K562 (cell line): Measurements from ENCODE around the gene METRN. TPM values are rescaled to one million over a fixed set of nuclear protein-coding genes. Genes with fewer than 3 reads are reported as not detected.

ENCODE experiments used
- CAMTA2 ChIP-seq: fragments of 250-450 bp; sonication (Bioruptor Pico); conservative IDR thresholded peaks from 2 replicates; pipeline ENCODE4 v1.5.1; 2022
- CBFA2T3 ChIP-seq: fragments of 450-650 bp; IDR thresholded peaks from 2 replicates; pipeline ENCODE4 v1.6.1; 2017
- CC2D1A ChIP-seq: fragments of 450-650 bp; IDR thresholded peaks from 2 replicates; pipeline ENCODE4 v1.6.1; 2017; ENCODE audit warnings: mild to moderate bottlenecking
- CEBPB ChIP-seq: fragments of 450-650 bp; IDR thresholded peaks from 2 replicates; pipeline ENCODE4 v1.6.1; 2016; ENCODE audit warnings: missing genetic modification characterization, missing compliant biosample characterization
- CHCHD3 ChIP-seq: fragments of 250-450 bp; sonication (Bioruptor Pico); IDR thresholded peaks from 2 replicates; pipeline ENCODE4 v2.1.2; 2022; ENCODE audit warnings: mild to moderate bottlenecking
- CREB3L1 ChIP-seq: fragments of 450-650 bp; IDR thresholded peaks from 2 replicates; pipeline ENCODE4 v1.6.1; 2014; ENCODE audit warnings: low read depth, mild to moderate bottlenecking, moderate library complexity, borderline replicate concordance
- DPF2 ChIP-seq: fragments of 450-650 bp; IDR thresholded peaks from 2 replicates; pipeline ENCODE4 v1.6.1; 2016
- GATAD2B ChIP-seq: fragments of 450-650 bp; IDR thresholded peaks from 2 replicates; pipeline ENCODE4 v1.6.1; 2017; ENCODE audit warnings: mild to moderate bottlenecking, borderline replicate concordance
- IRF9 ChIP-seq: fragments of 450-650 bp; IDR thresholded peaks from 2 replicates; pipeline ENCODE4 v1.6.1; 2016; ENCODE audit warnings: missing biosample characterization, missing genetic modification characterization
- KAT7 ChIP-seq: sonication (generic); formaldehyde crosslinking; IDR thresholded peaks from 2 replicates; pipeline ENCODE4 v1.8.0; 2022; ENCODE audit warnings: missing genetic modification reagents, mild to moderate bottlenecking, borderline replicate concordance
- MAFG ChIP-seq: fragments of 450-650 bp; conservative IDR thresholded peaks from 2 replicates; pipeline ENCODE4 v1.6.1; 2016; ENCODE audit warnings: missing genetic modification characterization, missing compliant biosample characterization
- MXI1 ChIP-seq: IDR thresholded peaks from 2 replicates; pipeline ENCODE4 v1.6.1; 2011; ENCODE audit warnings: low read depth, mild to moderate bottlenecking, improper control_type of control experiment, low read length
- PHF21A ChIP-seq: fragments of 450-650 bp; IDR thresholded peaks from 2 replicates; pipeline ENCODE4 v1.6.1; 2017; ENCODE audit warnings: low read depth, borderline replicate concordance
- PTBP1 ChIP-seq: fragments of 200-400 bp; formaldehyde crosslinking; IDR thresholded peaks from 2 replicates; pipeline ENCODE4 v1.6.1; 2017; ENCODE audit warnings: low read depth, low read length
- SIX5 ChIP-seq, 2 experiments: IDR thresholded peaks; 2 replicates each; pipeline ENCODE4 v1.6.1; 2011; ENCODE audit warnings: low read length in 2 of 2, borderline replicate concordance in 1 of 2, low read depth in 1 of 2, mild to moderate bottlenecking in 1 of 2, moderate library complexity in 1 of 2; ENCODE audit not compliant: insufficient read depth in 1 of 2
- SUPT5H ChIP-seq: fragments of 450-650 bp; IDR thresholded peaks from 2 replicates; pipeline ENCODE4 v1.6.1; 2016
- TFAP4 ChIP-seq: sonication (generic); formaldehyde crosslinking; IDR thresholded peaks from 2 replicates; pipeline ENCODE4 v1.8.0; 2022; ENCODE audit warnings: missing genetic modification reagents, mild to moderate bottlenecking, moderate library complexity, borderline replicate concordance
- XRCC5 ChIP-seq: fragments of 200-400 bp; formaldehyde crosslinking; IDR thresholded peaks from 2 replicates; pipeline ENCODE4 v1.6.1; 2017; ENCODE audit warnings: low read depth, mild to moderate bottlenecking, low read length
- ZBTB33 ChIP-seq: sonication (generic); formaldehyde crosslinking; IDR thresholded peaks from 2 replicates; pipeline ENCODE4 v1.8.1; 2023; ENCODE audit warnings: mild to moderate bottlenecking, missing genetic modification reagents
- ZBTB7A ChIP-seq: IDR thresholded peaks from 2 replicates; pipeline ENCODE4 v1.6.1; 2011; ENCODE audit warnings: low read depth, mild to moderate bottlenecking, low read length, moderate library complexity, borderline replicate concordance; ENCODE audit not compliant: control insufficient read depth
- ZFP36 ChIP-seq: fragments of 150-350 bp; IDR thresholded peaks from 2 replicates; pipeline ENCODE4 v1.6.1; 2018; ENCODE audit warnings: low read length, low read depth; ENCODE audit not compliant: partially characterized antibody
- ZNF253 ChIP-seq: fragments of 250-450 bp; sonication (Bioruptor Pico); conservative IDR thresholded peaks from 2 replicates; pipeline ENCODE4 v1.6.1; 2021; ENCODE audit warnings: mild to moderate bottlenecking
- ZNF280A ChIP-seq: fragments of 450-650 bp; IDR thresholded peaks from 2 replicates; pipeline ENCODE4 v1.6.1; 2018; ENCODE audit warnings: mild to moderate bottlenecking, low read depth; ENCODE audit not compliant: partially characterized antibody
- ZNF436 ChIP-seq: fragments of 250-450, 450-650 bp; sonication (Bioruptor Pico); formaldehyde crosslinking; IDR thresholded peaks from 2 replicates; pipeline ENCODE4 v1.7.0; 2020; ENCODE audit warnings: mild to moderate bottlenecking
- polyA plus RNA-seq, 8 experiments: library from polyadenylated mRNA; depleted of rRNA in 4 of 8; stranded (reverse) in 5 of 8; unstranded in 3 of 8; fragments of >200 nt; fragmentation: Nextera tagmentation in 2 of 8; fragmentation: Illumina TruSeq in 1 of 8; extraction: Ambion mirVana in 2 of 8; extraction: Trizol in 1 of 8; gene quantifications; 2 replicates each; pipeline versions ENCODE4 v1.2.1 to v1.2.3, GENCODE V29; 2011 to 2014; ENCODE audit warnings: inconsistent platforms in 1 of 8, missing spikeins in 1 of 8
- total RNA-seq, 7 experiments: library from RNA; depleted of rRNA in 6 of 7; stranded (reverse); fragments of >200 nt in 6 of 7; fragmentation: Illumina TruSeq in 2 of 7; extraction: Trizol in 2 of 7; gene quantifications; 2 replicates each; pipeline versions ENCODE4 v1.2.1 to v1.2.3, GENCODE V29; 2011 to 2021; ENCODE audit warnings: low replicate concordance in 1 of 7

Gene METRN
- total and polyA plus RNA-seq, 9 of the 15 experiments (the other 6 are each of a cell fraction or from before 2014, with no cell fraction given) = 0.20 to 89.8 (median 15.4) TPM

- no peak for TF ChIP-seq ZBTB7A
- TF ChIP-seq ZBTB33 = peak; percentile 59; the same call in 1 of the 2 replicates
- TF ChIP-seq ZNF436 (CRISPR knock-in tag) = no peak
- TF ChIP-seq CREB3L1 = no peak
- no peak for TF ChIP-seq CHCHD3 (CRISPR knock-in tag)
- peak; percentile 57; the same call in 1 of the 2 replicates for TF ChIP-seq PHF21A
- TF ChIP-seq SIX5 (IDR thresholded peaks at IDR 0.05; ENCODE audit: borderline replicate concordance in 1 of 2, insufficient read depth in 1 of 2, low read depth in 1 of 2, low read length in 2 of 2) = no peak
- no peak for TF ChIP-seq ZNF253 (CRISPR knock-in tag)
- TF ChIP-seq XRCC5 = no peak
- no peak for TF ChIP-seq CC2D1A
- no peak for TF ChIP-seq ZNF280A
- no peak for TF ChIP-seq CEBPB
- TF ChIP-seq KAT7 (CRISPR knock-in tag) = no peak
- TF ChIP-seq TFAP4 (CRISPR knock-in tag) = no peak
- no peak for TF ChIP-seq GATAD2B
- 0 out of 2 replicates have a peak, but pooled peaks have one; percentile 8 for TF ChIP-seq CBFA2T3
- no peak for TF ChIP-seq CAMTA2 (CRISPR knock-in tag)
- peak; percentile 71 for TF ChIP-seq MAFG (tag)
- TF ChIP-seq ZFP36 = no peak
- no peak for TF ChIP-seq PTBP1
- 0 out of 2 replicates have a peak, but pooled peaks have one; percentile 22 for TF ChIP-seq DPF2
- no peak for TF ChIP-seq IRF9
- TF ChIP-seq MXI1 = no peak
- no peak for TF ChIP-seq SUPT5H
Observed at GRCh38 chr16:735982-736453, 21.1 kb downstream of the METRN start (continued).
